Renal pelvis (tissue), 4 donors: ENCODE data around the gene CSMD2. TPM values are rescaled to one million over a fixed set of nuclear protein-coding genes. Genes with fewer than 3 reads are reported as not detected.

ENCODE experiments used
- DNase-seq: peaks from one replicate; pipeline ENCODE4 v3.0.0-alpha.2; 2013
- polyA plus RNA-seq, 3 donors: library from polyadenylated mRNA; unstranded; fragments of 120-200 nt; gene quantifications; one replicate each; pipeline ENCODE4 v1.2.1, GENCODE V29; 2013; ENCODE audit not compliant: insufficient read length in 3 of 3

Gene CSMD2
- polyA plus RNA-seq, 3 donors = 0.87 to 1.3 (median 1.0) TPM

GRCh38 chr1:33719771-33720670, 445.0 kb downstream of the CSMD2 start:
- DNase-seq = no peak

- DNase-seq = no peak
Measured at GRCh38 chr1:33719326-33719725, 445.7 kb downstream of the CSMD2 start.

- DNase-seq = no peak
Measured at GRCh38 chr1:33718186-33718585, 446.8 kb downstream of the CSMD2 start.

- DNase-seq = no peak
Measured at GRCh38 chr1:33716976-33717688, 447.9 kb downstream of the CSMD2 start.

GRCh38 chr1:33715195-33715811, 449.7 kb downstream of the CSMD2 start:
- DNase-seq = no peak

- DNase-seq = no peak
Measured at GRCh38 chr1:33714421-33714820, 450.6 kb downstream of the CSMD2 start.

- no peak for DNase-seq
Measured at GRCh38 chr1:33713058-33713877, 451.8 kb downstream of the CSMD2 start.

GRCh38 chr1:33712186-33712585, 452.8 kb downstream of the CSMD2 start:
- no peak for DNase-seq

GRCh38 chr1:33711511-33711910, 453.5 kb downstream of the CSMD2 start:
- DNase-seq = no peak

- DNase-seq = no peak
Measured at GRCh38 chr1:33710967-33711366, 454.1 kb downstream of the CSMD2 start.

- no peak for DNase-seq
Measured at GRCh38 chr1:33709783-33710718, 455.0 kb downstream of the CSMD2 start.

- no peak for DNase-seq
Measured at GRCh38 chr1:33709174-33709782, 455.8 kb downstream of the CSMD2 start.

- no peak for DNase-seq
Measured at GRCh38 chr1:33706634-33707255, 458.3 kb downstream of the CSMD2 start.

GRCh38 chr1:33703464-33703863, 461.6 kb downstream of the CSMD2 start:
- no peak for DNase-seq

- no peak for DNase-seq
Measured at GRCh38 chr1:33698361-33699035, 466.5 kb downstream of the CSMD2 start.

- no peak for DNase-seq
Measured at GRCh38 chr1:33697816-33698215, 467.2 kb downstream of the CSMD2 start.

- no peak for DNase-seq
Measured at GRCh38 chr1:33696962-33697361, 468.1 kb downstream of the CSMD2 start.

- DNase-seq = no peak
Measured at GRCh38 chr1:33696311-33696710, 468.7 kb downstream of the CSMD2 start.
